ENCODE results near the gene COX14.

COX14 gene

GRCh38 chr12:50085615-50086072, 26.4 kb upstream of the COX14 start:
- no peak for DNase-seq

GRCh38 chr12:50086148-50086547, 25.9 kb upstream of the COX14 start:
- no peak for DNase-seq

GRCh38 chr12:50087151-50087550, 24.9 kb upstream of the COX14 start:
- DNase-seq: no peak

- no peak for DNase-seq
Measured at GRCh38 chr12:50087995-50088394, 24.0 kb upstream of the COX14 start.

GRCh38 chr12:50088577-50089335, 23.3 kb upstream of the COX14 start:
- peak; percentile 70 for DNase-seq

- DNase-seq: no peak
Measured at GRCh38 chr12:50089730-50090129, 22.3 kb upstream of the COX14 start.

GRCh38 chr12:50090391-50090790, 21.6 kb upstream of the COX14 start:
- DNase-seq: no peak

GRCh38 chr12:50097952-50098351, 14.1 kb upstream of the COX14 start:
- no peak for DNase-seq

GRCh38 chr12:50099302-50100008, 12.6 kb upstream of the COX14 start:
- DNase-seq: no peak

- DNase-seq: no peak
Measured at GRCh38 chr12:50100561-50100960, 11.5 kb upstream of the COX14 start.

GRCh38 chr12:50101663-50102062, 10.4 kb upstream of the COX14 start:
- DNase-seq: no peak

GRCh38 chr12:50102131-50102531, 9.9 kb upstream of the COX14 start:
- no peak for DNase-seq

GRCh38 chr12:50102646-50103309, 9.3 kb upstream of the COX14 start:
- DNase-seq: no peak

GRCh38 chr12:50103351-50103750, 8.7 kb upstream of the COX14 start:
- DNase-seq: no peak

GRCh38 chr12:50103767-50104321, 8.2 kb upstream of the COX14 start, which contains the start of gene GPD1:
Gene GPD1 (plus strand): TSS chr12:50104008. CDS start chr12:50104051, 43 bp downstream.
- no peak for DNase-seq

GRCh38 chr12:50104417-50105366, 7.3 kb upstream of the COX14 start:
- no peak for DNase-seq

GRCh38 chr12:50105913-50106450, 6.1 kb upstream of the COX14 start:
- no peak for DNase-seq

GRCh38 chr12:50106907-50107306, 5.1 kb upstream of the COX14 start:
- no peak for DNase-seq

GRCh38 chr12:50107416-50108268, 4.4 kb upstream of the COX14 start:
- DNase-seq: no peak

GRCh38 chr12:50109319-50109718, 2.7 kb upstream of the COX14 start:
- no peak for DNase-seq
